Mesenchymal stem cell (in vitro differentiated cells and primary cell): ENCODE measurements around the gene SLC46A1.

Experiments
- DNase-seq: peaks from one replicate; pipeline ENCODE4 v3.0.0-alpha.2; 2013
- H2AFZ ChIP-seq: one replicate; pipeline ENCODE4 v1.6.1; 2013; ENCODE audit warnings: low read depth, mild to moderate bottlenecking, control low read depth, inconsistent platforms, low read length, moderate library complexity
- H2AK5ac ChIP-seq: 2 replicates; pipeline ENCODE4 v1.6.1; 2013; ENCODE audit warnings: low read length, moderate library complexity, mild to moderate bottlenecking, inconsistent platforms; ENCODE audit not compliant: severe bottlenecking
- H2BK120ac ChIP-seq: one replicate; pipeline ENCODE4 v1.6.1; 2013; ENCODE audit warnings: low read depth, mild to moderate bottlenecking, inconsistent platforms, low read length, moderate library complexity
- H2BK12ac ChIP-seq, 2 experiments: one replicate each; pipeline ENCODE4 v1.6.1; 2013; ENCODE audit warnings: inconsistent platforms in 2 of 2, low read length in 2 of 2, mild to moderate bottlenecking in 2 of 2, moderate library complexity in 2 of 2, control low read depth in 1 of 2
- H2BK15ac ChIP-seq: one replicate; pipeline ENCODE4 v1.6.1; 2013; ENCODE audit warnings: mild to moderate bottlenecking, low read depth, inconsistent platforms; ENCODE audit not compliant: poor library complexity, severe bottlenecking
- H2BK5ac ChIP-seq: 2 replicates; pipeline ENCODE4 v1.6.1; 2013; ENCODE audit warnings: low read depth, mild to moderate bottlenecking, low read length, control low read depth, inconsistent platforms; ENCODE audit not compliant: poor library complexity, severe bottlenecking
- H3K14ac ChIP-seq, 2 experiments: one replicate each; pipeline ENCODE4 v1.6.1; 2013; ENCODE audit warnings: inconsistent platforms in 2 of 2, low read length in 2 of 2, control low read depth in 1 of 2, mild to moderate bottlenecking in 1 of 2, moderate library complexity in 1 of 2
- H3K18ac ChIP-seq, 2 experiments: one replicate each; pipeline ENCODE4 v1.6.1; 2013; ENCODE audit warnings: inconsistent platforms in 2 of 2, low read length in 2 of 2, control low read depth in 1 of 2, low read depth in 1 of 2, mild to moderate bottlenecking in 1 of 2
- H3K23ac ChIP-seq, 2 experiments: one replicate each; pipeline ENCODE4 v1.6.1; 2013; ENCODE audit warnings: inconsistent platforms in 2 of 2, low read length in 2 of 2, mild to moderate bottlenecking in 2 of 2, moderate library complexity in 2 of 2, control low read depth in 1 of 2
- H3K27ac ChIP-seq: 2 replicates; pipeline ENCODE4 v1.5.1; 2013; ENCODE audit warnings: mild to moderate bottlenecking, moderate library complexity, low read length, control low read depth, inconsistent platforms; ENCODE audit not compliant: poor library complexity, severe bottlenecking
- H3K27me3 ChIP-seq, 2 experiments: 2 replicates each; pipeline versions ENCODE4 v1.6.1 to v1.7.0; 2013; ENCODE audit warnings: low read length in 2 of 2, mild to moderate bottlenecking in 2 of 2, moderate library complexity in 2 of 2, control low read depth in 1 of 2, inconsistent platforms in 1 of 2; ENCODE audit not compliant: control insufficient read depth in 1 of 2, insufficient read depth in 1 of 2
- H3K36me3 ChIP-seq, 2 experiments: 2 replicates each; pipeline versions ENCODE4 v1.6.1 to v1.7.0; 2013; ENCODE audit warnings: low read length in 2 of 2, control low read depth in 1 of 2, inconsistent platforms in 1 of 2, low read depth in 1 of 2, mild to moderate bottlenecking in 1 of 2; ENCODE audit not compliant: insufficient read depth in 2 of 2, control insufficient read depth in 1 of 2
- H3K4ac ChIP-seq, 2 experiments: one replicate each; pipeline ENCODE4 v1.6.1; 2013; ENCODE audit warnings: inconsistent platforms in 2 of 2, low read length in 2 of 2, mild to moderate bottlenecking in 2 of 2, moderate library complexity in 2 of 2, control low read depth in 1 of 2, low read depth in 1 of 2
- H3K4me1 ChIP-seq: 2 replicates; pipeline ENCODE4 v1.6.1; 2013; ENCODE audit warnings: low read depth, low read length, control low read depth; ENCODE audit not compliant: control insufficient read depth, insufficient read depth
- H3K4me2 ChIP-seq: 2 replicates; pipeline ENCODE4 v1.6.1; 2013; ENCODE audit warnings: low read length, mild to moderate bottlenecking, inconsistent platforms; ENCODE audit not compliant: poor library complexity, severe bottlenecking
- H3K4me3 ChIP-seq, 2 experiments: 2 replicates each; pipeline versions ENCODE4 v1.5.1 to v1.7.0; 2013; ENCODE audit warnings: low read length in 2 of 2, mild to moderate bottlenecking in 2 of 2, control low read depth in 1 of 2, low read depth in 1 of 2; ENCODE audit not compliant: insufficient read depth in 1 of 2
- H3K79me1 ChIP-seq: replicated peaks from 2 replicates; pipeline ENCODE4 v1.6.1; 2013; ENCODE audit warnings: mild to moderate bottlenecking, control low read depth, low read length, inconsistent platforms; ENCODE audit not compliant: poor library complexity, severe bottlenecking
- H3K9ac ChIP-seq: 2 replicates; pipeline ENCODE4 v1.7.0; 2013; ENCODE audit warnings: mild to moderate bottlenecking, low read length, moderate library complexity
- H3K9me3 ChIP-seq: 2 replicates; pipeline ENCODE4 v1.7.0; 2013; ENCODE audit warnings: mild to moderate bottlenecking, low read length; ENCODE audit not compliant: control insufficient read depth
- H4K8ac ChIP-seq: one replicate; pipeline ENCODE4 v1.6.1; 2013; ENCODE audit warnings: inconsistent platforms, mild to moderate bottlenecking, low read length, moderate library complexity
- H4K91ac ChIP-seq: one replicate; pipeline ENCODE4 v1.6.1; 2013; ENCODE audit warnings: mild to moderate bottlenecking, low read length, inconsistent platforms
- WGBS: methylation state at CpG from one replicate; pipeline ENCODE4 v1.1.7; 2013; ENCODE audit warnings: mixed read lengths; 5-methylcytosine and 5-hydroxymethylcytosine counted together

The SLC46A1 gene

DNA sequence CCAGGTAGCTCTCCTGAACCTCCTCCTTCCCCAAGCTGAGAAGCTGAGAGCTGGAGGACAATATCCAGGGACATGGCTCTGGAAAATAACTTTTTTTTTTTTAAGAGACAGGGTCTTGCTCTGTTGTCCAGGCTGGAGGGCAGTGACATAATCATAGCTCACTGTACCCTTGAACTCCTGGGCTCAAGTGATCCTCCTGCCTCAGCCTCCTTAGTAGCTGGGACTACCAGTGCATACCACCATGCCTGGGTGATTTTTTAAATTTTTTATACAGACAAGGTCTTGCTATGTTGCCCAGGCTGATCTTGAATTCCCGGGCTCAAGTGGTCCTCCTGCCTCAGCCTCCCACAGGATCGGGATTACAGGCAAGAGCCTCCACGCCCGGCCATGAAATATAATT, 6.2 kb downstream of the SLC46A1 start:
- Histone ChIP-seq H3K4me3 (no peak overlapping the region), H3K27me3 (no peaks in the 10 kb centered on the region), H2AFZ (no peak overlapping the region), H3K79me1 (no peaks in the 10 kb centered on the region), H3K4me1 (peaks cover 21% of the 10 kb centered on the region), H3K9ac (no peak overlapping the region), H2BK5ac (no peak overlapping the region), H3K14ac (no peak overlapping the region), H3K23ac (no peak overlapping the region), H3K4me2 (no peak overlapping the region), H4K91ac (no peak overlapping the region), H3K4ac (no peak overlapping the region), H2BK120ac (no peak overlapping the region), H2BK15ac (no peak overlapping the region), H3K36me3 (peaks cover 22 to 50% of the 10 kb centered on the region in 2 experiments), H2BK12ac (no peak overlapping the region), H2AK5ac (no peak overlapping the region), H3K27ac (no peak overlapping the region), H3K18ac (no peak overlapping the region), H3K9me3 (no peaks in the 10 kb centered on the region), H4K8ac (no peak overlapping the region)
- no peak for DNase-seq
- 96% methylated on average over 4 of the region's 4 CpGs for WGBS

DNA sequence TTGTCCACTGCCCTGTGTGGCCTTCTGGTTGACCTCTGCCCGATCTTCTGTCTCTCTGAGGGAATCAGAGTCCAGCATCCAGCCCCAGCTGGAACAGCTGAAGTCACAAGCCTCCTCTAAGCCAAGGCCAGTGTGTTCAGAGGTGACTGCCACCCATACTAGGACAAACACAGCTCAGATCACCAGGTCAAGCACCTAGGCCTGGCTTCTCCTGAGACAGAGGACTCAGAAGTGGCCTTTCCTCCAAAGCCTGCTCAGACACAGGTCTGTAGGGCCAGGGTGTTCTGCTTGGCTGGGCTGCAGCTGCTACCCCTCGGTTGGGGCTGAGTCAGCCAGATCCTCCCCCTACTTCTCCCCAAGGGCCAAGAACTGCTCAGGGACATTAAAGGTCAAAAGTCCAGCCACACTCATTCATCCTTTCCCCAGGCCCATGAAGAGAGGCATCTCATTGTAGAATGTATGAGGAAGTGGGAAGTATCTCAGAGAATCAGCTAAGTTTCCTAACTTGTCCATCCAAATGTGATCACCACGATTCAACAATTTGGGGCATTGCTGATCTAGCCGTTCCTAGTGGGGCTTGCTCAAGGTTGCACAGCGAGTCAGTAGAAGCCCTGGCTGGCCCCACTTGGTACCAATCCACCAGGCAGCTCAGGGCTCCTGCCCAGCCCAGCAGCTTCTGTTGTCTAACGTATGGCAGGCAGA, 7.6 kb downstream of the SLC46A1 start:
- H3K27me3 ChIP-seq: no peaks in the 10 kb centered on the region

DNA sequence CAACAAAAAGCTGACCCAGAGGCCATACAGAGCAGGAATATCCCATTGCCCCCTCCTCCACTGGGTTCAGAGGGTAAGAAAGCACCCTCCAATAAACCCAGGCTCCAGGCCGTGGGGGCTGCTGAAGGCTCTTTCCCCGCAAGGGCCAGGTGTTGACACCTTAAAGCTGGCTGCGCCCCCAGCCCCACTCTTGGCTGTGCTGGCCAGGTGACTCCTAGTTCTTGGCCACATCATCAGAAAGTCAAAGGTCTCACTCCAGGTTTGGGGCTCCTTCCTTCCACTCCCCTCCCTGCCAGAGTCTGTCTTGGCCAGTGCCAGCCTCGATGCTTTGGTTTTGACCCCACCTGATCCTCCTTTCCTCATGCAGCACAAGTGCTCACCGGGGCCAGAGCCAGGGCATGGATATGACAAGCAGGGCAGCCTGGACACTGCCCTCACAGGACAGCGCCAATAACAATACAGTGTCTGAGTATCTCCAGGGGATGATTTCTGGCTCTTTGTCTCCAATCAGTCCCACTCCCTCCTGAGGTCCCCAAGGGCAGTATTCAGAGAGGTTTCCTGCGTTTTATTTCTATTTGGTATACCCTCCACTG, 8.2 kb downstream of the SLC46A1 start:
- no peak overlapping the region for H2AFZ ChIP-seq

More for the DNA sequence above, 7.6 kb downstream of the SLC46A1 start:
- no peak overlapping the region for H3K4me2 ChIP-seq
- no peak overlapping the region for H2BK120ac ChIP-seq
- no peak overlapping the region for H2AFZ ChIP-seq
- H4K8ac ChIP-seq: no peak overlapping the region
- no peak overlapping the region for H3K9ac ChIP-seq
- H2AK5ac ChIP-seq: peak overlapping the region; percentile 46
- H3K18ac ChIP-seq: no peak overlapping the region
- H2BK5ac ChIP-seq: no peak overlapping the region
- peaks cover 21% of the 10 kb centered on the region for H3K4me1 ChIP-seq
- WGBS: 76% methylated on average over 6 of the region's 6 CpGs
- H3K79me1 ChIP-seq: no peaks in the 10 kb centered on the region
- H3K4ac ChIP-seq: no peak overlapping the region
- no peak overlapping the region for H3K14ac ChIP-seq
- H3K9me3 ChIP-seq: no peaks in the 10 kb centered on the region
- peaks cover 17 to 46% of the 10 kb centered on the region in 2 experiments for H3K36me3 ChIP-seq
- H3K4me3 ChIP-seq: no peak overlapping the region
- H3K27ac ChIP-seq: peak overlapping the region; percentile 20
- H3K23ac ChIP-seq: no peak overlapping the region
- H2BK12ac ChIP-seq: no peak overlapping the region
- DNase-seq: no peak
- H4K91ac ChIP-seq: no peak overlapping the region
- H2BK15ac ChIP-seq: no peak overlapping the region

DNA sequence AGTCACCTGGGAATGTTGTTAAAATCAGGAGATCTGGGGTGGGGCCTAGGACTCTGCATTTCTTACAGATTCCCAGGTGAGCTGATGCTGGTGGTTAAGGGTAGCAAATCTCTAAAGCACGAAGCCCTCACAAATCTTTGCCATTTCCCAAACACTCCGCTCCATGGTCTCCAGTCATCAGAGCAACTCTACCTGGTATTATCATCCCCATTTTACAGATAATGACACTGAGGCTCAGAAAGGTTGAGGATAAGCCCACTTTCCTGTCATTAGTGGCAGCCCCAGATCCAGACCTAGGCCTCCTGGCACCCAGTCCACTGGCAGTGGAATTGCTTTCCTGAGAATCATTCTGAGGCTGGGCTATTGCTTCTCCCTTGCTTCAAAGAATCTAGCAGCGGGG, 8.7 kb downstream of the SLC46A1 start:
- Histone ChIP-seq H2AFZ (no peak overlapping the region), H3K4me1 (peaks cover 21% of the 10 kb centered on the region), H3K27me3 (no peaks in the 10 kb centered on the region), H2AK5ac (no peak overlapping the region), H3K4me2 (no peak overlapping the region), H2BK15ac (no peak overlapping the region), H3K4me3 (no peak overlapping the region), H3K79me1 (no peaks in the 10 kb centered on the region), H2BK5ac (no peak overlapping the region), H2BK12ac (no peak overlapping the region), H4K91ac (no peak overlapping the region), H3K23ac (no peak overlapping the region), H2BK120ac (no peak overlapping the region), H3K9me3 (no peaks in the 10 kb centered on the region), H3K14ac (no peak overlapping the region), H3K18ac (no peak overlapping the region), H3K27ac (no peak overlapping the region), H3K4ac (no peak overlapping the region), H3K9ac (no peak overlapping the region), H3K36me3 (peaks cover 17 to 37% of the 10 kb centered on the region in 2 experiments), H4K8ac (no peak overlapping the region)
- 97% methylated on average over 3 of the region's 3 CpGs for WGBS
- no peak for DNase-seq

More for the DNA sequence above, 8.2 kb downstream of the SLC46A1 start:
- Histone ChIP-seq H3K4me1 (peaks cover 21% of the 10 kb centered on the region), H3K18ac (no peak overlapping the region), H2BK5ac (no peak overlapping the region), H3K4me2 (no peak overlapping the region), H4K91ac (no peak overlapping the region), H2BK15ac (no peak overlapping the region), H3K14ac (no peak overlapping the region), H3K27ac (peak overlapping the region; percentile 20), H3K79me1 (no peaks in the 10 kb centered on the region), H3K36me3 (peaks cover 17 to 42% of the 10 kb centered on the region in 2 experiments), H3K9me3 (no peaks in the 10 kb centered on the region), H3K23ac (no peak overlapping the region), H3K9ac (no peak overlapping the region), H2AK5ac (peak overlapping the region; percentile 27), H3K4ac (no peak overlapping the region), H3K4me3 (no peak overlapping the region), H2BK12ac (no peak overlapping the region), H3K27me3 (no peaks in the 10 kb centered on the region), H2BK120ac (no peak overlapping the region), H4K8ac (no peak overlapping the region)
- no peak for DNase-seq
- WGBS: 93% methylated on average over 7 of the region's 7 CpGs
